ENCODE measurements around the gene ROR1. TPM values are rescaled to one million over a fixed set of nuclear protein-coding genes. Genes with fewer than 3 reads are reported as not detected.
A peak's percentile ranks its signal among the peaks of the same experiment; 100 is the strongest.

ROR1 gene
- total and polyA plus RNA-seq, 5 donors, result 3.4 to 32.5 (median 11.9) TPM

DNA sequence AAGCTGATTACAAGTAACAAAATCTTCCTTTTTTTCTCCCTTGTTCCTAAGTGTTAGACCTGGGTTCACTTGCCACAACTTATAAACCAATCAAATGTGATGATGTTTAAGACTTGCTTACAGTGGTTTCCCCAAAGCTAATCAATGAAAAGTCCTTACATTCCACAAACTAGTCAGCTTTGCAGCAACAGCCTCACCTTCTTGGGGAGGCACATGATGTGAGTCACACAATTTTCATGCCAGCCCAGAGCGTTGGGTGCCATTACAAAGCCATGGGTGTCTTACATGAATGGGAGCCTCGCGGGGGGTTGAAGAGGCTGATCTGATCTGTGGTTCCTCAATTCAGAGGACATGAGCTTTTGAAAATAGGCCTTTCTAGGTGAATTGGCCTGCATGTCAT lies 338.0 kb downstream of the ROR1 start:
- Histone ChIP-seq H3K9me3 (ENCODE audit: control insufficient read depth, low read length) (no peaks in the 10 kb centered on the region), H3K4me3 (ENCODE audit: low read length) (no peak overlapping the region), H3K4me1 (ENCODE audit: control insufficient read depth, insufficient read depth, low read length) (peaks cover 3% of the 10 kb centered on the region), H3K27ac (ENCODE audit: low read length) (no peak overlapping the region), H3K27me3 (ENCODE audit: control insufficient read depth, insufficient read depth) (no peaks in the 10 kb centered on the region)
- WGBS, result 67% methylated on average over 3 of the region's 3 CpGs
- ATAC-seq, result no peak
- intact Hi-C loops (cut with DNase I), result no loop called here
- DNase-seq, result no peak

- 83% methylated on average over 2 of the region's 2 CpGs for WGBS
- DNase-seq (no peak), ATAC-seq (no peak)
- no peak overlapping the region for H3K4me3 ChIP-seq (ENCODE audit: low read length)
- H3K9me3 ChIP-seq (ENCODE audit: control insufficient read depth, low read length), result no peaks in the 10 kb centered on the region
- peaks cover 2% of the 10 kb centered on the region for H3K4me1 ChIP-seq (ENCODE audit: control insufficient read depth, insufficient read depth, low read length)
- H3K27me3 ChIP-seq (ENCODE audit: control insufficient read depth, insufficient read depth), result no peaks in the 10 kb centered on the region
- no peak overlapping the region for H3K27ac ChIP-seq (ENCODE audit: low read length)
- intact Hi-C loops (cut with DNase I), result no loop called here
Measured at GRCh38 chr1:64112281-64112680, 338.5 kb downstream of the ROR1 start.

DNA sequence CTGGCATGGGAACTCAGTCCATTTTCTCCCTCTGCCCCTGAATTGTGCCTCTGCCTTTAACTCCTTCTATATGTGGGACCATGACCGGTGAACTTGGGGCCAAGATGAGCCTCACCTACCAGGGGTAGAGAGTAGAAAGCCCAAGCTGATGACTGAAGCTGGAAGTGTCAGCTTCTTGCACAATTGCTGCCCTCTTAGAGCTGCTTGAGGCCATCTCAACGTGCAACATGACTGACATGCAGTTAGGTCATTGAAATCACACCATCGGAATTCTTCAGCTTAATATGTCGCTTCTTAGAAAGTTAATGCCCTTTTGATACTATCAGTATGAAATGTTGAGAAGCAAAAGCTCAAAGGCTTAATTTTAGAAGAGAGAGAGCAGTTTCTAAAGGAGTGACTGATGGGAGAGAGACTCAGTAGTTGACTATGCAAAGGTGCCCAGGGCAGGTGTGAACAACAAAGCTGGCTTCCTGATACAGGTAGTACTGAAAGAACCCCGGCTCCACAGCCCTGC lies 340.3 kb downstream of the ROR1 start:
- intact Hi-C loops (cut with DNase I), result no loop called here
- no peak overlapping the region for H3K4me3 ChIP-seq (ENCODE audit: low read length)
- no peaks in the 10 kb centered on the region for H3K27me3 ChIP-seq (ENCODE audit: control insufficient read depth, insufficient read depth)
- no peak for DNase-seq
- H3K27ac ChIP-seq (ENCODE audit: low read length), result no peak overlapping the region
- ATAC-seq, result peak in 1 of 2 donors; percentile 68
- H3K4me1 ChIP-seq (ENCODE audit: control insufficient read depth, insufficient read depth, low read length), result no peaks in the 10 kb centered on the region
- 70% methylated on average over 5 of the region's 5 CpGs for WGBS
- H3K9me3 ChIP-seq (ENCODE audit: control insufficient read depth, low read length), result no peaks in the 10 kb centered on the region

DNA sequence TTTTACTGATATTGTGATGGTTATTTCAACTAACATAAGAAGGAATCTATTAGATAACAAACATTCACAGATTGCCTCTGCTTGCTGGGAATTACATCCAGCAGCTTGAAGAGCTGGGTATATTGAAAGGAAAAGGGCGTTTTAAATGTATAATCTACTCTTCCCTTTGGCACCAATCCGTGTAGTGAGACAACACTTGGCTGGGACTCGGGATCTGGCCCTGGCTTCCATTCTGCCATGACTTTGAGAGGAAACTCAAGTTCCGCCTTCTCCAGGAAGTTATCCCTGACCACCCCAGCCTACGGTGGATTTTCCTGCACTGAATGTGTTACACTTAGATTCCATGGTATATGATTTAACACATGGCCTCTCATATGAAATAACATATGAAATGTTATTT lies 342.7 kb downstream of the ROR1 start:
- intact Hi-C loops (cut with DNase I), result no loop called here
- no peak for ATAC-seq

GRCh38 chr1:64117492-64117891 lies 343.7 kb downstream of the ROR1 start:
- intact Hi-C loops (cut with DNase I), result no loop called here
- Histone ChIP-seq H3K4me3 (ENCODE audit: low read length) (no peak overlapping the region), H3K4me1 (ENCODE audit: control insufficient read depth, insufficient read depth, low read length) (no peaks in the 10 kb centered on the region), H3K9me3 (ENCODE audit: control insufficient read depth, low read length) (no peaks in the 10 kb centered on the region), H3K27ac (ENCODE audit: low read length) (no peak overlapping the region), H3K27me3 (ENCODE audit: control insufficient read depth, insufficient read depth) (no peaks in the 10 kb centered on the region)
- no peak for ATAC-seq
- 96% methylated on average over 1 of the region's 1 CpG for WGBS
- DNase-seq, result no peak

More for the DNA sequence above, 342.7 kb downstream of the ROR1 start:
- H3K4me3 ChIP-seq (ENCODE audit: low read length), result no peak overlapping the region
- peak in 2 of 3 donors; percentile 39 to 51 for DNase-seq
- H3K4me1 ChIP-seq (ENCODE audit: control insufficient read depth, insufficient read depth, low read length), result no peaks in the 10 kb centered on the region
- WGBS, result 37% methylated on average over 5 of the region's 5 CpGs
- no peak overlapping the region for H3K27ac ChIP-seq (ENCODE audit: low read length)
- H3K9me3 ChIP-seq (ENCODE audit: control insufficient read depth, low read length), result no peaks in the 10 kb centered on the region
- H3K27me3 ChIP-seq (ENCODE audit: control insufficient read depth, insufficient read depth), result no peaks in the 10 kb centered on the region

GRCh38 chr1:64121766-64122385 lies 348.1 kb downstream of the ROR1 start:
- no peak overlapping the region for H3K27ac ChIP-seq (ENCODE audit: low read length)
- no peaks in the 10 kb centered on the region for H3K9me3 ChIP-seq (ENCODE audit: control insufficient read depth, low read length)
- H3K4me3 ChIP-seq (ENCODE audit: low read length), result no peak overlapping the region
- DNase-seq, result no peak
- peaks cover 2% of the 10 kb centered on the region for H3K4me1 ChIP-seq (ENCODE audit: control insufficient read depth, insufficient read depth, low read length)
- WGBS, result 87% methylated on average over 1 of the region's 1 CpG
- H3K27me3 ChIP-seq (ENCODE audit: control insufficient read depth, insufficient read depth), result no peaks in the 10 kb centered on the region
- intact Hi-C loops (cut with DNase I), result no loop called here
- no peak for ATAC-seq

DNA sequence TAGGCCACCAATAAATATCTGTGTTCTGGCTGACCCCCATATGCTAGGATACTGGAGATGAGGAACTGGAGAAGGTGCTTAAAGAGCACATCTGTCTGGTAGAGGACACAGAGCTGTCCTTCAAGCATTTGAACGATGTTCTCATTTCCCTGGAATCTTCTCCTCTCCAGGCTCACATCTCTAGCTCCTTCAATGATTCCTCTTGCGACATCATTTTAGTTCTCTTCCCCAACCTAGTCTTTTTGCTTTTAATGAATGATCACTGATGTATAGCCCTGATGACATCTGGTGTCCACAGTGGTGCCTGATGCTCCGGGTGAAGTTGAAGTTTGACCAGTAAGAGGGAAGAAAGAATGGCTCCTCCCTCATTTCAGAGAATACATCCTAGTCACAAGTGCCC lies 348.8 kb downstream of the ROR1 start:
- H3K9me3 ChIP-seq (ENCODE audit: control insufficient read depth, low read length), result no peaks in the 10 kb centered on the region
- WGBS, result 95% methylated on average over 3 of the region's 3 CpGs
- intact Hi-C loops (cut with DNase I), result no loop called here
- no peak for DNase-seq
- H3K27me3 ChIP-seq (ENCODE audit: control insufficient read depth, insufficient read depth), result no peaks in the 10 kb centered on the region
- ATAC-seq, result no peak
- H3K27ac ChIP-seq (ENCODE audit: low read length), result no peak overlapping the region
- no peak overlapping the region for H3K4me3 ChIP-seq (ENCODE audit: low read length)
- peaks cover 2% of the 10 kb centered on the region for H3K4me1 ChIP-seq (ENCODE audit: control insufficient read depth, insufficient read depth, low read length)

- no peak overlapping the region for H3K27ac ChIP-seq (ENCODE audit: low read length)
- no peak for DNase-seq
- 86% methylated on average over 7 of the region's 7 CpGs for WGBS
- ATAC-seq, result no peak
- H3K4me1 ChIP-seq (ENCODE audit: control insufficient read depth, insufficient read depth, low read length), result peaks cover 2% of the 10 kb centered on the region
- no peaks in the 10 kb centered on the region for H3K27me3 ChIP-seq (ENCODE audit: control insufficient read depth, insufficient read depth)
- no peaks in the 10 kb centered on the region for H3K9me3 ChIP-seq (ENCODE audit: control insufficient read depth, low read length)
- intact Hi-C loops (cut with DNase I), result no loop called here
- no peak overlapping the region for H3K4me3 ChIP-seq (ENCODE audit: low read length)
Measured at GRCh38 chr1:64124704-64125440, 351.1 kb downstream of the ROR1 start.

DNA sequence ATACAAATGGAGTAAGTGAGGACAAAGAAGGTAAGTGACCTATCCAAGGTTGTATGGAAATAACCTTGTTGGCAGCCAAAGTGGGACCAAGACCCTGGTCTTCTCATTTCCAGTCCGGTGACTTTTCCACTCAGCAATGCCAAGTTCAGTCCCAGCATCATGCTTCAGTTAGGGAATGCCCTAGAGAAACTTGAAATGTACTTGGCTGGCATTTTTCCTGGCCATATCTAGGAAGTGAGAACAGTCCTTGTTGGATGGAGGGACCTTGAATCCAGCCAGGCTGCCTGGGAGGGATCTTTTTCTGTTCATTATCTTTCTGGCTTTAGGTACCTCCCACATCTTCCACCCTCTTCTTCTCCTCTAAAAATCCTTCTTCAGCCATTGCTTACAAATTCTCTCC lies 352.8 kb downstream of the ROR1 start:
- ATAC-seq (no peak), DNase-seq (no peak)
- Histone ChIP-seq H3K4me1 (ENCODE audit: control insufficient read depth, insufficient read depth, low read length) (peaks cover 2% of the 10 kb centered on the region), H3K9me3 (ENCODE audit: control insufficient read depth, low read length) (no peaks in the 10 kb centered on the region), H3K27ac (ENCODE audit: low read length) (no peak overlapping the region), H3K4me3 (ENCODE audit: low read length) (no peak overlapping the region), H3K27me3 (ENCODE audit: control insufficient read depth, insufficient read depth) (no peaks in the 10 kb centered on the region)
- WGBS, result 45% methylated on average over 1 of the region's 1 CpG
- intact Hi-C loops (cut with DNase I), result no loop called here

GRCh38 chr1:64127297-64127696 lies 353.5 kb downstream of the ROR1 start:
- H3K27me3 ChIP-seq (ENCODE audit: control insufficient read depth, insufficient read depth), result no peaks in the 10 kb centered on the region
- intact Hi-C loops (cut with DNase I), result no loop called here
- WGBS, result 60% methylated on average over 3 of the region's 3 CpGs
- DNase-seq (no peak), ATAC-seq (no peak)
- H3K27ac ChIP-seq (ENCODE audit: low read length), result no peak overlapping the region
- no peaks in the 10 kb centered on the region for H3K9me3 ChIP-seq (ENCODE audit: control insufficient read depth, low read length)
- H3K4me1 ChIP-seq (ENCODE audit: control insufficient read depth, insufficient read depth, low read length), result peaks cover 2% of the 10 kb centered on the region
- H3K4me3 ChIP-seq (ENCODE audit: low read length), result no peak overlapping the region

GRCh38 chr1:64129701-64130100 lies 355.9 kb downstream of the ROR1 start:
- 64% methylated on average over 5 of the region's 5 CpGs for WGBS

More at GRCh38 chr1:64129701-64130100, 355.9 kb downstream of the ROR1 start:
- no peaks in the 10 kb centered on the region for H3K9me3 ChIP-seq (ENCODE audit: control insufficient read depth, low read length)
- intact Hi-C loops (cut with DNase I), result loop anchor here in 3 of 4 donors (10.0 kb wide), 5 partner anchors 185 to 515 kb away; partner anchors contain the start of gene ROR1 (in 1 of the 3)
- H3K27ac ChIP-seq (ENCODE audit: low read length), result no peak overlapping the region
- DNase-seq (no peak), ATAC-seq (no peak)
- H3K27me3 ChIP-seq (ENCODE audit: control insufficient read depth, insufficient read depth), result no peaks in the 10 kb centered on the region
- peaks cover 2% of the 10 kb centered on the region for H3K4me1 ChIP-seq (ENCODE audit: control insufficient read depth, insufficient read depth, low read length)
- H3K4me3 ChIP-seq (ENCODE audit: low read length), result no peak overlapping the region
